ENCODE data around the gene KRT86.
A peak's percentile ranks its signal among the peaks of the same experiment; 100 is the strongest.
"Not testable (repeated sequence)": the region's sequence is repeated elsewhere in the genome, so short reads cannot be mapped to it uniquely, and the experiment has no call there.

KRT86 gene

GRCh38 chr12:52238916-52239646 lies 35.4 kb upstream of the KRT86 start:
- DNase-seq: no peak

GRCh38 chr12:52239767-52240166 lies 34.7 kb upstream of the KRT86 start:
- no peak for DNase-seq

GRCh38 chr12:52240247-52240646 lies 34.2 kb upstream of the KRT86 start:
- DNase-seq: not testable (repeated sequence)

GRCh38 chr12:52241205-52241842 lies 33.1 kb upstream of the KRT86 start:
- no peak for DNase-seq

GRCh38 chr12:52242442-52243258 lies 31.8 kb upstream of the KRT86 start:
- no peak for DNase-seq

- no peak for DNase-seq
These were observed 31.1 kb upstream of the KRT86 start for GRCh38 chr12:52243259-52243855.

- DNase-seq: peak; percentile 80
These were observed 30.4 kb upstream of the KRT86 start for GRCh38 chr12:52243856-52244614.

GRCh38 chr12:52244615-52244994 lies 29.8 kb upstream of the KRT86 start:
- DNase-seq: no peak

GRCh38 chr12:52245259-52245961 lies 29.0 kb upstream of the KRT86 start:
- DNase-seq: no peak

GRCh38 chr12:52245962-52246569 lies 28.4 kb upstream of the KRT86 start:
- DNase-seq: no peak

GRCh38 chr12:52246720-52247621 lies 27.5 kb upstream of the KRT86 start:
- no peak for DNase-seq

- no peak for DNase-seq
These were observed 26.6 kb upstream of the KRT86 start for GRCh38 chr12:52247622-52248540.

GRCh38 chr12:52248541-52249461 lies 25.6 kb upstream of the KRT86 start:
- peak; percentile 10 for DNase-seq

- no peak for DNase-seq
These were observed 24.9 kb upstream of the KRT86 start for GRCh38 chr12:52249511-52250047.

- no peak for DNase-seq
These were observed 24.1 kb upstream of the KRT86 start for GRCh38 chr12:52250048-52250990.

GRCh38 chr12:52251367-52252051 lies 22.9 kb upstream of the KRT86 start:
- no peak for DNase-seq

All from stimulated activated CD8-positive, alpha-beta memory T cell treated with anti-CD3 and anti-CD28 coated beads, Interleukin-4, amount 100 ng/mL, for 48 hours (primary cell).